RWPE1 (cell line): Measurements from ENCODE around the gene CACNA2D3.

Experiments used
- CTCF ChIA-PET: fragments of 350-600 bp; sonication (Branson Sonifier 250); formaldehyde crosslinking; extraction: SDS; loops from one replicate; lab custom pipeline; 2021; lab: Yijun Ruan, JAX
- POLR2A ChIA-PET: fragments of 400-600 bp; formaldehyde crosslinking; extraction: SDS; loops from one replicate; lab custom pipeline; 2020; ENCODE audit warnings: antibody characterized with exemption; ENCODE audit not compliant: low non-redundant PET; lab: Yijun Ruan, JAX
- DNase-seq: peaks from one replicate; pipeline ENCODE4 v3.0.0; 2012; ENCODE audit warnings: low spot score
- H3K27ac ChIP-seq: fragments of 450-650 bp; 2 replicates; pipeline ENCODE4 v1.5.1; 2017
- CTCF ChIP-seq: fragments of 450-650 bp; conservative IDR thresholded peaks from 2 replicates; pipeline ENCODE4 v1.5.1; 2017; ENCODE audit warnings: low read depth, mild to moderate bottlenecking

Gene CACNA2D3

GRCh38 chr3:54862526-54862925 lies 740.2 kb downstream of the CACNA2D3 start:
- no peak overlapping the region for H3K27ac ChIP-seq
- ChIA-PET POLR2A (no interaction called here), CTCF (no interaction called here)
- no peak for DNase-seq
- TF ChIP-seq CTCF: no peak

GRCh38 chr3:54863366-54863765 lies 741.0 kb downstream of the CACNA2D3 start:
- CTCF ChIA-PET: no interaction called here
- POLR2A ChIA-PET: no interaction called here
- DNase-seq: no peak
- TF ChIP-seq CTCF: no peak
- H3K27ac ChIP-seq: peak overlapping the region; percentile 23; the same call in 1 of the 2 replicates

- POLR2A ChIA-PET: no interaction called here
- DNase-seq: no peak
- H3K27ac ChIP-seq: no peak overlapping the region
- CTCF ChIA-PET: no interaction called here
- no peak for TF ChIP-seq CTCF
Observed at GRCh38 chr3:54863786-54864185, 741.4 kb downstream of the CACNA2D3 start.

GRCh38 chr3:54865316-54865715 lies 743.0 kb downstream of the CACNA2D3 start:
- TF ChIP-seq CTCF: no peak
- no peak for DNase-seq
- CTCF ChIA-PET: no interaction called here
- POLR2A ChIA-PET: no interaction called here
- no peak overlapping the region for H3K27ac ChIP-seq

GRCh38 chr3:54866251-54866650 lies 743.9 kb downstream of the CACNA2D3 start:
- no peak overlapping the region for H3K27ac ChIP-seq
- no peak for TF ChIP-seq CTCF
- CTCF ChIA-PET: no interaction called here
- POLR2A ChIA-PET: no interaction called here
- no peak for DNase-seq

- ChIA-PET POLR2A (no interaction called here), CTCF (no interaction called here)
- DNase-seq: peak; percentile 62
- H3K27ac ChIP-seq: no peak overlapping the region
- TF ChIP-seq CTCF: peak; percentile 44; the same call in 1 of the 2 replicates
Observed at GRCh38 chr3:54870423-54870822, 748.1 kb downstream of the CACNA2D3 start.

- DNase-seq: no peak
- no peak for TF ChIP-seq CTCF
- CTCF ChIA-PET: no interaction called here
- POLR2A ChIA-PET: no interaction called here
- H3K27ac ChIP-seq: no peak overlapping the region
Observed at GRCh38 chr3:54871867-54872266, 749.5 kb downstream of the CACNA2D3 start.
